HEK293 (cell line): ENCODE results near the gene MSTO1.
A peak's percentile ranks its signal among the peaks of the same experiment; 100 is the strongest.

ENCODE experiments used
- BCL11B ChIP-seq: fragments of 450-650 bp; formaldehyde crosslinking; IDR thresholded peaks from 2 replicates; pipeline ENCODE4 v1.5.1; 2016; ENCODE audit warnings: low read depth, missing biosample characterization, missing genetic modification characterization
- GLIS2 ChIP-seq: fragments of 450-650 bp; formaldehyde crosslinking; IDR thresholded peaks from 2 replicates; pipeline ENCODE4 v1.5.1; 2016; ENCODE audit warnings: missing biosample characterization, missing genetic modification characterization
- OSR2 ChIP-seq: fragments of 450-650 bp; formaldehyde crosslinking; IDR thresholded peaks from 2 replicates; pipeline ENCODE4 v1.5.1; 2016; ENCODE audit warnings: missing biosample characterization, missing genetic modification characterization
- PRDM1 ChIP-seq: fragments of 450-650 bp; formaldehyde crosslinking; IDR thresholded peaks from 2 replicates; pipeline ENCODE4; 2016; ENCODE audit warnings: missing biosample characterization, missing genetic modification characterization
- RBAK ChIP-seq: fragments of 450-650 bp; formaldehyde crosslinking; IDR thresholded peaks from 2 replicates; pipeline ENCODE4 v1.5.1; 2016; ENCODE audit warnings: missing biosample characterization, missing genetic modification characterization
- REST ChIP-seq: fragments of 450-650 bp; formaldehyde crosslinking; IDR thresholded peaks from 2 replicates; pipeline ENCODE4 v1.5.1; 2016; ENCODE audit warnings: missing biosample characterization, missing genetic modification characterization
- SALL2 ChIP-seq: fragments of 450-650 bp; formaldehyde crosslinking; IDR thresholded peaks from 2 replicates; pipeline ENCODE4 v1.5.0; 2017; ENCODE audit warnings: missing biosample characterization, mild to moderate bottlenecking, missing genetic modification characterization, borderline replicate concordance
- SCRT2 ChIP-seq: fragments of 450-650 bp; formaldehyde crosslinking; IDR thresholded peaks from 2 replicates; pipeline ENCODE4 v1.5.1; 2016; ENCODE audit warnings: missing biosample characterization, missing genetic modification characterization
- TCF7L2 ChIP-seq: IDR thresholded peaks from 2 replicates; pipeline ENCODE4 v1.6.1; 2011; ENCODE audit warnings: low read depth, mild to moderate bottlenecking, inconsistent platforms, low read length, moderate library complexity, borderline replicate concordance
- ZBTB1 ChIP-seq: fragments of 450-650 bp; formaldehyde crosslinking; IDR thresholded peaks from 2 replicates; pipeline ENCODE4 v1.5.1; 2016; ENCODE audit warnings: missing biosample characterization, missing genetic modification characterization
- ZBTB17 ChIP-seq: fragments of 450-650 bp; formaldehyde crosslinking; IDR thresholded peaks from 2 replicates; pipeline ENCODE4 v1.5.1; 2016; ENCODE audit warnings: missing biosample characterization, missing genetic modification characterization
- ZBTB6 ChIP-seq: fragments of 450-650 bp; formaldehyde crosslinking; IDR thresholded peaks from 2 replicates; pipeline ENCODE4 v1.5.1; 2017; ENCODE audit warnings: missing biosample characterization, missing genetic modification characterization
- ZFP41 ChIP-seq: fragments of 450-650 bp; formaldehyde crosslinking; IDR thresholded peaks from 2 replicates; pipeline ENCODE4 v1.5.1; 2016; ENCODE audit warnings: missing biosample characterization, missing genetic modification characterization, borderline replicate concordance
- ZIC2 ChIP-seq: fragments of 450-650 bp; formaldehyde crosslinking; IDR thresholded peaks from 2 replicates; pipeline ENCODE4 v1.5.1; 2016; ENCODE audit warnings: missing biosample characterization, missing genetic modification characterization
- ZNF10 ChIP-seq: fragments of 450-650 bp; formaldehyde crosslinking; IDR thresholded peaks from 2 replicates; pipeline ENCODE4 v1.5.1; 2017; ENCODE audit warnings: missing biosample characterization, missing genetic modification characterization
- ZNF174 ChIP-seq: fragments of 450-650 bp; formaldehyde crosslinking; IDR thresholded peaks from 2 replicates; pipeline ENCODE4 v1.5.0; 2017; ENCODE audit warnings: missing biosample characterization, mild to moderate bottlenecking, missing genetic modification characterization
- ZNF18 ChIP-seq: fragments of 450-650 bp; formaldehyde crosslinking; IDR thresholded peaks from 2 replicates; pipeline ENCODE4 v1.5.1; 2016; ENCODE audit warnings: missing biosample characterization, missing genetic modification characterization
- ZNF202 ChIP-seq: fragments of 450-650 bp; formaldehyde crosslinking; IDR thresholded peaks from 2 replicates; pipeline ENCODE4 v1.5.1; 2016; ENCODE audit warnings: missing biosample characterization, missing genetic modification characterization, borderline replicate concordance
- ZNF248 ChIP-seq: fragments of 450-650 bp; formaldehyde crosslinking; IDR thresholded peaks from 2 replicates; pipeline ENCODE4 v1.5.1; 2017; ENCODE audit warnings: missing biosample characterization, missing genetic modification characterization
- ZNF266 ChIP-seq: fragments of 450-650 bp; formaldehyde crosslinking; IDR thresholded peaks from 2 replicates; pipeline ENCODE4 v1.5.1; 2016; ENCODE audit warnings: missing biosample characterization, missing genetic modification characterization, low read depth
- ZNF292 ChIP-seq: fragments of 450-650 bp; formaldehyde crosslinking; IDR thresholded peaks from 2 replicates; pipeline ENCODE4 v1.5.1; 2016; ENCODE audit warnings: low read depth, missing biosample characterization, missing genetic modification characterization, borderline replicate concordance
- ZNF302 ChIP-seq: fragments of 450-650 bp; formaldehyde crosslinking; IDR thresholded peaks from 2 replicates; pipeline ENCODE4 v1.5.1; 2016; ENCODE audit warnings: missing biosample characterization, missing genetic modification characterization, low read depth
- ZNF341 ChIP-seq: fragments of 450-650 bp; formaldehyde crosslinking; IDR thresholded peaks from 2 replicates; pipeline ENCODE4; 2016; ENCODE audit warnings: low read depth, missing biosample characterization, missing genetic modification characterization
- ZNF366 ChIP-seq: fragments of 450-650 bp; formaldehyde crosslinking; conservative IDR thresholded peaks from 2 replicates; pipeline ENCODE4 v1.5.1; 2016; ENCODE audit warnings: missing biosample characterization, missing genetic modification characterization
- ZNF404 ChIP-seq: fragments of 450-650 bp; formaldehyde crosslinking; IDR thresholded peaks from 2 replicates; pipeline ENCODE4 v1.5.1; 2017; ENCODE audit warnings: missing biosample characterization, missing genetic modification characterization
- ZNF48 ChIP-seq: fragments of 450-650 bp; formaldehyde crosslinking; IDR thresholded peaks from 2 replicates; pipeline ENCODE4 v1.5.1; 2016; ENCODE audit warnings: missing biosample characterization, missing genetic modification characterization
- ZNF513 ChIP-seq: fragments of 450-650 bp; IDR thresholded peaks from 2 replicates; pipeline ENCODE4 v1.5.1; 2018; ENCODE audit warnings: missing biosample characterization, missing genetic modification characterization
- ZNF558 ChIP-seq: fragments of 450-650 bp; formaldehyde crosslinking; IDR thresholded peaks from 2 replicates; pipeline ENCODE4 v1.5.1; 2016; ENCODE audit warnings: missing biosample characterization, missing genetic modification characterization
- ZNF585B ChIP-seq: fragments of 450-650 bp; formaldehyde crosslinking; IDR thresholded peaks from 2 replicates; pipeline ENCODE4 v1.5.1; 2016; ENCODE audit warnings: missing biosample characterization, missing genetic modification characterization
- ZNF660 ChIP-seq: fragments of 450-650 bp; IDR thresholded peaks from 2 replicates; pipeline ENCODE4 v1.5.1; 2018; ENCODE audit warnings: missing biosample characterization, mild to moderate bottlenecking, missing genetic modification characterization
- ZNF791 ChIP-seq: fragments of 450-650 bp; formaldehyde crosslinking; IDR thresholded peaks from 2 replicates; pipeline ENCODE4 v1.5.1; 2016; ENCODE audit warnings: missing biosample characterization, missing genetic modification characterization
- ZNF843 ChIP-seq: fragments of 450-650 bp; formaldehyde crosslinking; IDR thresholded peaks from 2 replicates; pipeline ENCODE4 v1.5.1; 2016; ENCODE audit warnings: missing biosample characterization, missing genetic modification characterization
- ZXDB ChIP-seq: fragments of 450-650 bp; formaldehyde crosslinking; IDR thresholded peaks from 2 replicates; pipeline ENCODE4 v1.5.1; 2016; ENCODE audit warnings: missing biosample characterization, missing genetic modification characterization

MSTO1 gene

GRCh38 chr1:155609515-155610256, at the start of gene MSTO1 (continued):
- 0 out of 2 replicates have a peak, but pooled peaks have one; percentile 16 for TF ChIP-seq REST (tag by site-specific recombination)
- no peak for TF ChIP-seq ZBTB1 (tag by site-specific recombination)
- TF ChIP-seq ZXDB (tag by site-specific recombination), result peak; percentile 95
- no peak for TF ChIP-seq ZNF292 (tag by site-specific recombination)
- TF ChIP-seq ZNF10 (tag by site-specific recombination), result 0 out of 2 replicates have a peak, but pooled peaks have one; percentile 26
- peak; percentile 68; the same call in 1 of the 2 replicates for TF ChIP-seq ZNF341
- TF ChIP-seq ZNF558 (tag by site-specific recombination), result no peak
- no peak for TF ChIP-seq PRDM1
- TF ChIP-seq ZNF202 (tag by site-specific recombination), result no peak
- no peak for TF ChIP-seq ZNF174 (tag by site-specific recombination)
- TF ChIP-seq SCRT2 (tag by site-specific recombination), result peak; percentile 96
- TF ChIP-seq ZNF18 (tag by site-specific recombination), result no peak
- TF ChIP-seq TCF7L2, result no peak
- peak; percentile 37; the same call in 1 of the 2 replicates for TF ChIP-seq ZNF660 (tag by site-specific recombination)
- no peak for TF ChIP-seq OSR2 (tag by site-specific recombination)
- TF ChIP-seq ZBTB17 (tag by site-specific recombination), result peak; percentile 70
- no peak for TF ChIP-seq ZNF791 (tag by site-specific recombination)
- TF ChIP-seq ZNF843 (tag by site-specific recombination), result no peak
- TF ChIP-seq ZNF302, result no peak
- peak; percentile 7; the same call in 1 of the 2 replicates for TF ChIP-seq GLIS2
- TF ChIP-seq ZNF366 (tag by site-specific recombination), result peak; percentile 25; the same call in 1 of the 2 replicates
- no peak for TF ChIP-seq ZNF266 (tag by site-specific recombination)
- no peak for TF ChIP-seq ZNF585B
- TF ChIP-seq ZNF404 (tag by site-specific recombination), result no peak
- TF ChIP-seq ZIC2 (tag by site-specific recombination), result no peak
- no peak for TF ChIP-seq SALL2 (tag by site-specific recombination)
- TF ChIP-seq ZNF248 (tag by site-specific recombination), result no peak
- TF ChIP-seq ZFP41 (tag by site-specific recombination), result no peak
- no peak for TF ChIP-seq RBAK (tag by site-specific recombination)
- no peak for TF ChIP-seq ZBTB6
- no peak for TF ChIP-seq BCL11B (tag by site-specific recombination)
- no peak for TF ChIP-seq ZNF513 (tag by site-specific recombination)
- TF ChIP-seq ZNF48 (tag by site-specific recombination), result no peak
